ENCODE measurements around the gene TRANK1.

- no peak for TF ChIP-seq CTCF (tag by site-specific recombination; IDR thresholded peaks at IDR 0.05)
- TF ChIP-seq ZNF639 (tag by site-specific recombination; IDR thresholded peaks at IDR 0.05): no peak
- no peak for TF ChIP-seq ZNF792 (tag by site-specific recombination; IDR thresholded peaks at IDR 0.05)
- no peak for TF ChIP-seq ZNF280D (tag by site-specific recombination; IDR thresholded peaks at IDR 0.05)
- no peak for TF ChIP-seq TCF7L2 (IDR thresholded peaks at IDR 0.05; ENCODE audit: borderline replicate concordance, low read depth, low read length)
- no peak for TF ChIP-seq ZNF670 (tag by site-specific recombination; IDR thresholded peaks at IDR 0.05; ENCODE audit: low read depth)
- TF ChIP-seq ZNF560 (tag by site-specific recombination; IDR thresholded peaks at IDR 0.05; ENCODE audit: borderline replicate concordance): no peak
- no peak for TF ChIP-seq ZNF692 (tag by site-specific recombination; IDR thresholded peaks at IDR 0.05)
- TF ChIP-seq MZF1 (tag by site-specific recombination; IDR thresholded peaks at IDR 0.05; ENCODE audit: borderline replicate concordance): no peak
- no peak for TF ChIP-seq ZNF274 (IDR thresholded peaks at IDR 0.05; ENCODE audit: low read length)
- TF ChIP-seq ZNF274 (tag by site-specific recombination; IDR thresholded peaks at IDR 0.05; ENCODE audit: borderline replicate concordance): no peak
- TF ChIP-seq ZNF155 (tag by site-specific recombination; IDR thresholded peaks at IDR 0.05): no peak
- no peak for TF ChIP-seq ZNF302 (tag by site-specific recombination; IDR thresholded peaks at IDR 0.05; ENCODE audit: low read depth)
- no peak for TF ChIP-seq KLF8 (tag by site-specific recombination; IDR thresholded peaks at IDR 0.05)
- TF ChIP-seq ZNF623 (tag by site-specific recombination; IDR thresholded peaks at IDR 0.05): no peak
These were observed 130.1 kb downstream of the TRANK1 start for GRCh38 chr3:36814776-36815175.

Data from HEK293 (cell line).